HCT116 (cell line): Measurements from ENCODE around the gene NPEPL1. TPM values are rescaled to one million over a fixed set of nuclear protein-coding genes. Genes with fewer than 3 reads are reported as not detected.

Source experiments
- ATAC-seq: fragments of 200-7000 bp; cut with Tn5 transposase; 2 replicates; pipeline ENCODE4 v1.9.1; 2020; ENCODE audit warnings: mild to moderate bottlenecking, moderate library complexity
- BruUV-seq: library from RNA; stranded (reverse); fragments of 400-500 nt; replicated peaks from 2 replicates; lab custom pipeline; 2021; lab: Mats Ljungman, UMichigan
- CTCF ChIA-PET: fragments of 300-600 bp; sonication (Branson Sonifier 250); formaldehyde crosslinking; loops from one replicate; lab custom pipeline; 2021; ENCODE audit warnings: antibody characterized with exemption; lab: Charles Lee
- POLR2A ChIA-PET: fragments of 300-600, 350-600 bp; sonication (Branson Sonifier 250); formaldehyde crosslinking; loops from one replicate; lab custom pipeline; 2021; ENCODE audit warnings: antibody characterized with exemption; lab: Charles Lee
- RAD21 ChIA-PET, 2 experiments: fragments of 300-600 bp; sonication (Branson Sonifier 250); formaldehyde crosslinking; loops; one replicate each; lab custom pipeline; 2023; ENCODE audit warnings: low total read pairs in 2 of 2; ENCODE audit not compliant: uncharacterized antibody in 2 of 2, unreplicated experiment in 2 of 2, low non-redundant PET in 1 of 2; lab: Charles Lee
- DNase-seq: peaks from one replicate; pipeline ENCODE4 v3.0.0-alpha.2; 2010; ENCODE audit warnings: low read depth, low spot score
- H2AFZ ChIP-seq: fragments of 200-600 bp; shearing (Covaris generic), sonication (generic); 2 replicates; pipeline ENCODE4 v1.6.1; 2017; ENCODE audit warnings: low read depth, mixed run types, mixed read lengths, antibody characterized with exemption, low read length; ENCODE audit not compliant: poor library complexity, severe bottlenecking
- H3K27ac ChIP-seq: 2 replicates; pipeline ENCODE4 v1.5.1; 2012; ENCODE audit warnings: low read depth, low read length
- H3K27me3 ChIP-seq: fragments of 200-600 bp; sonication (generic); 2 replicates; pipeline ENCODE4 v1.6.1; 2016; ENCODE audit warnings: mixed run types, low read length, mixed read lengths; ENCODE audit not compliant: insufficient read depth
- H3K36me3 ChIP-seq, 2 experiments: fragments of 200-500 bp in 1 of 2; fragments of 200-600 bp in 1 of 2; sonication (Bioruptor generic) in 1 of 2; sonication (generic) in 1 of 2; 2 replicates each; pipeline versions ENCODE4 v1.5.1 to v1.6.1; 2014 to 2016; ENCODE audit warnings: low read length in 2 of 2, inconsistent platforms in 1 of 2, mixed read lengths in 1 of 2, mixed run types in 1 of 2; ENCODE audit not compliant: insufficient read depth in 2 of 2, control insufficient read depth in 1 of 2
- H3K4me1 ChIP-seq, 2 experiments: fragments of 200-600 bp in 1 of 2; sonication (generic) in 1 of 2; 2 replicates each; pipeline versions ENCODE4 v1.5.1 to v1.6.1; 2012 to 2017; ENCODE audit warnings: low read length in 2 of 2, inconsistent platforms in 1 of 2, mild to moderate bottlenecking in 1 of 2, mixed read lengths in 1 of 2, mixed run types in 1 of 2, moderate library complexity in 1 of 2; ENCODE audit not compliant: insufficient read depth in 2 of 2, control insufficient read depth in 1 of 2
- H3K4me2 ChIP-seq: fragments of 200-600 bp; sonication (generic); 2 replicates; pipeline ENCODE4 v1.6.1; 2017; ENCODE audit warnings: mixed run types, low read length, mixed read lengths
- H3K4me3 ChIP-seq, 2 experiments: fragments of 200-600 bp in 1 of 2; sonication (generic) in 1 of 2; replicated peaks in 1 of 2; 2 replicates each; pipeline ENCODE4 v1.5.1; 2011 to 2016; ENCODE audit warnings: low read length in 2 of 2, control low read depth in 1 of 2, low read depth in 1 of 2, mild to moderate bottlenecking in 1 of 2, mixed read lengths in 1 of 2, mixed run types in 1 of 2
- H3K79me2 ChIP-seq: fragments of 200-600 bp; sonication (generic); 2 replicates; pipeline ENCODE4 v1.6.1; 2017; ENCODE audit warnings: mild to moderate bottlenecking, mixed run types, low read length, moderate library complexity, mixed read lengths; ENCODE audit not compliant: insufficient read depth
- H3K9ac ChIP-seq: fragments of 200-600 bp; sonication (generic); 2 replicates; pipeline ENCODE4 v1.6.1; 2016; ENCODE audit warnings: low read length, mixed read lengths
- H3K9me2 ChIP-seq: fragments of 200-600 bp; sonication (generic), shearing (Covaris generic); 2 replicates; pipeline ENCODE4 v1.6.1; 2017; ENCODE audit warnings: mixed run types, mild to moderate bottlenecking, moderate library complexity; ENCODE audit not compliant: insufficient read depth
- H3K9me3 ChIP-seq, 2 experiments: fragments of 200-500 bp in 1 of 2; fragments of 200-600 bp in 1 of 2; sonication (Bioruptor generic) in 1 of 2; sonication (generic) in 1 of 2; 2 replicates each; pipeline ENCODE4 v1.6.1; 2014 to 2017; ENCODE audit warnings: low read length in 2 of 2, mixed read lengths in 2 of 2, inconsistent platforms in 1 of 2, low read depth in 1 of 2, mild to moderate bottlenecking in 1 of 2, mixed run types in 1 of 2, moderate library complexity in 1 of 2; ENCODE audit not compliant: control insufficient read depth in 1 of 2, insufficient read depth in 1 of 2
- H4K20me1 ChIP-seq: fragments of 200-600 bp; sonication (generic), shearing (Covaris generic); 2 replicates; pipeline ENCODE4 v1.6.1; 2017; ENCODE audit warnings: mixed run types, mild to moderate bottlenecking, moderate library complexity; ENCODE audit not compliant: insufficient read depth
- ATF3 ChIP-seq: IDR thresholded peaks from 2 replicates; pipeline ENCODE4 v1.6.1; 2012
- EZH2 ChIP-seq: fragments of 200-600 bp; sonication (generic); IDR thresholded peaks from 2 replicates; pipeline ENCODE4 v1.6.1; 2017; ENCODE audit warnings: antibody characterized with exemption, mixed run types
- FOSL1 ChIP-seq: IDR thresholded peaks from 2 replicates; pipeline ENCODE4 v1.6.1; 2012; ENCODE audit warnings: low read depth
- POLR2A ChIP-seq: IDR thresholded peaks from 2 replicates; pipeline ENCODE4 v1.7.0; 2011; ENCODE audit warnings: borderline replicate concordance; ENCODE audit not compliant: insufficient read depth, insufficient read length; ENCODE audit errors: extremely low read depth
- REST ChIP-seq: IDR thresholded peaks from 2 replicates; pipeline ENCODE4 v1.6.1; 2012; ENCODE audit warnings: low read depth
- SRF ChIP-seq: IDR thresholded peaks from 2 replicates; pipeline ENCODE4 v1.6.1; 2012; ENCODE audit warnings: low read depth
- YY1 ChIP-seq: IDR thresholded peaks from 2 replicates; pipeline ENCODE4 v1.6.1; 2011; ENCODE audit warnings: low read length, low read depth, moderate library complexity, mild to moderate bottlenecking; ENCODE audit not compliant: insufficient replicate concordance; ENCODE audit errors: extremely low read depth
- ZFX ChIP-seq: fragments of 450-650 bp; IDR thresholded peaks from 2 replicates; pipeline ENCODE4 v1.6.1; 2017
- intact Hi-C: fragments of 100-400 bp; cut with micrococcal nuclease; formaldehyde crosslinking; loops from 2 replicates; pipeline ENCODE4 v1.10.0; 2022
- total RNA-seq: library from RNA; stranded (reverse); gene quantifications from one replicate; pipeline ENCODE4 v1.2.1, GENCODE V29; 2021; ENCODE audit not compliant: unreplicated experiment

The NPEPL1 gene
- total RNA-seq, 1 experiment from 2014 or later = 16.6 TPM

GRCh38 chr20:58705208-58705926 is 12.8 kb downstream of the NPEPL1 start:
- H3K4me3 ChIP-seq = no peak overlapping the region
- DNase-seq (no peak), ATAC-seq (no peak)
- H3K79me2 ChIP-seq = no peaks in the 10 kb centered on the region
- H3K4me1 ChIP-seq = no peaks in the 10 kb centered on the region
- H3K4me2 ChIP-seq = no peak overlapping the region
- no peaks in the 10 kb centered on the region for H3K9me3 ChIP-seq
- CTCF ChIA-PET = interaction anchor here (0.6 to 1.4 kb wide), 2 partner anchors 140 to 225 kb away, joined by 4 read pairs; no protein-coding TSS in a partner anchor
- no peaks in the 10 kb centered on the region for H3K27me3 ChIP-seq
- intact Hi-C loops = no loop called here
- no peak overlapping the region for H3K9ac ChIP-seq
- POLR2A ChIA-PET = interaction anchor here (0.8 kb wide), 1 partner anchor 11 kb away, joined by 3 read pairs; no protein-coding TSS in a partner anchor
- H2AFZ ChIP-seq = no peak overlapping the region
- TF ChIP-seq YY1 = no peak
- no peak for TF ChIP-seq ATF3
- TF ChIP-seq POLR2A = no peak
- no peak for TF ChIP-seq ZFX
- no peak for TF ChIP-seq EZH2
- TF ChIP-seq FOSL1 = no peak
- TF ChIP-seq REST = no peak
- TF ChIP-seq SRF = no peak
- H3K36me3 ChIP-seq = peaks cover 0 to 2% of the 10 kb centered on the region in 2 experiments; a peak in 1 of 4 replicates
- no peaks in the 10 kb centered on the region for H3K9me2 ChIP-seq
- no TSS peak for BruUV-seq
- no peaks in the 10 kb centered on the region for H4K20me1 ChIP-seq
- RAD21 ChIA-PET = no interaction called here
- H3K27ac ChIP-seq = no peak overlapping the region
